ENCODE measurements around the gene PTPRK. TPM values are rescaled to one million over a fixed set of nuclear protein-coding genes. Genes with fewer than 3 reads are reported as not detected.

Gene PTPRK
- polyA plus RNA-seq, 1 donor (not counting 4 experiments of a cell fraction or from before 2014, with no cell fraction given) = 52.7 TPM

- H3K4me3 ChIP-seq (ENCODE audit: control insufficient read depth in 2 of 3, extremely low read depth in 1 of 3, insufficient read depth in 2 of 3, low read depth in 1 of 3, low read length in 3 of 3) = peak overlapping the region in 2 of 3 experiments; percentile 4 to 31
- peaks cover 9% of the 10 kb centered on the region for H4K20me1 ChIP-seq (ENCODE audit: control insufficient read depth, extremely low read depth, insufficient read depth, low read length)
- H3K4me2 ChIP-seq (ENCODE audit: control insufficient read depth, extremely low read depth, insufficient read depth, low read depth, low read length) = peak overlapping the region; percentile 74
- peak overlapping the region; percentile 24 for H3K9ac ChIP-seq (ENCODE audit: control insufficient read depth, extremely low read depth, insufficient read depth, low read length)
- dilution Hi-C loops (cut with MboI; ENCODE audit: extremely low pct_ligation_motif_present, low sequenced_read_pairs) = no loop called here
- H3K9me3 ChIP-seq (ENCODE audit: control insufficient read depth, low read depth, low read length) = no peaks in the 10 kb centered on the region
- H3K4me1 ChIP-seq (ENCODE audit: control insufficient read depth, extremely low read depth, insufficient read depth, low read length) = peaks cover 50% of the 10 kb centered on the region
- no peak overlapping the region for H2AFZ ChIP-seq (ENCODE audit: control insufficient read depth, low read length)
- DNase-seq (ENCODE audit: low read depth, low spot score) = no peak
- H3K36me3 ChIP-seq (ENCODE audit: control insufficient read depth in 2 of 2, extremely low read depth in 1 of 2, insufficient read depth in 2 of 2, low read length in 2 of 2) = no peaks in the 10 kb centered on the region
- FAIRE-seq = no peak
- H3K27ac ChIP-seq (ENCODE audit: control insufficient read depth, insufficient read depth, low read length) = peak overlapping the region; percentile 46
- H3K27me3 ChIP-seq (ENCODE audit: control insufficient read depth, extremely low read depth, insufficient read depth, low read length) = no peaks in the 10 kb centered on the region
- TF ChIP-seq CTCF (optimal IDR thresholded peaks at IDR 0.05 in 1 of 3, IDR thresholded peaks at IDR 0.05 in 1 of 3, conservative IDR thresholded peaks at IDR 0.05 in 1 of 3; ENCODE audit: extremely low read depth in 1 of 3, insufficient read depth in 2 of 3, low read length in 3 of 3) (no peak), EZH2 (IDR thresholded peaks at IDR 0.05; ENCODE audit: low read length) (no peak)
- peaks cover 88% of the 10 kb centered on the region for H3K79me2 ChIP-seq (ENCODE audit: control insufficient read depth, insufficient read depth, low read length)
- H3K9me1 ChIP-seq (ENCODE audit: control insufficient read depth, extremely low read depth, insufficient read depth, low read length) = peaks cover 3% of the 10 kb centered on the region
Measured at GRCh38 chr6:128515550-128516513, 4.6 kb downstream of the PTPRK start.

- Histone ChIP-seq H3K4me1 (ENCODE audit: control insufficient read depth, extremely low read depth, insufficient read depth, low read length) (peaks cover 69% of the 10 kb centered on the region), H3K9me3 (ENCODE audit: control insufficient read depth, low read depth, low read length) (no peaks in the 10 kb centered on the region), H4K20me1 (ENCODE audit: control insufficient read depth, extremely low read depth, insufficient read depth, low read length) (peaks cover 8% of the 10 kb centered on the region), H3K4me3 (ENCODE audit: control insufficient read depth in 2 of 3, extremely low read depth in 1 of 3, insufficient read depth in 2 of 3, low read depth in 1 of 3, low read length in 3 of 3) (no peak overlapping the region), H3K9me1 (ENCODE audit: control insufficient read depth, extremely low read depth, insufficient read depth, low read length) (peaks cover 3% of the 10 kb centered on the region), H3K27me3 (ENCODE audit: control insufficient read depth, extremely low read depth, insufficient read depth, low read length) (no peaks in the 10 kb centered on the region), H3K4me2 (ENCODE audit: control insufficient read depth, extremely low read depth, insufficient read depth, low read depth, low read length) (peak overlapping the region; percentile 15), H3K9ac (ENCODE audit: control insufficient read depth, extremely low read depth, insufficient read depth, low read length) (no peak overlapping the region), H3K79me2 (ENCODE audit: control insufficient read depth, insufficient read depth, low read length) (peaks cover 90% of the 10 kb centered on the region), H3K27ac (ENCODE audit: control insufficient read depth, insufficient read depth, low read length) (no peak overlapping the region), H3K36me3 (ENCODE audit: control insufficient read depth in 2 of 2, extremely low read depth in 1 of 2, insufficient read depth in 2 of 2, low read length in 2 of 2) (no peaks in the 10 kb centered on the region), H2AFZ (ENCODE audit: control insufficient read depth, low read length) (no peak overlapping the region)
- FAIRE-seq = no peak
- dilution Hi-C loops (cut with MboI; ENCODE audit: extremely low pct_ligation_motif_present, low sequenced_read_pairs) = no loop called here
- DNase-seq (ENCODE audit: low read depth, low spot score) = no peak
- TF ChIP-seq EZH2 (IDR thresholded peaks at IDR 0.05; ENCODE audit: low read length) (no peak), CTCF (optimal IDR thresholded peaks at IDR 0.05 in 1 of 3, IDR thresholded peaks at IDR 0.05 in 1 of 3, conservative IDR thresholded peaks at IDR 0.05 in 1 of 3; ENCODE audit: extremely low read depth in 1 of 3, insufficient read depth in 2 of 3, low read length in 3 of 3) (no peak)
Measured at GRCh38 chr6:128513878-128514277, 6.5 kb downstream of the PTPRK start.

Data from keratinocyte (primary cell).